HL-60/S4 (cell line): ENCODE measurements around the gene IWS1.

ENCODE experiments used
- in situ Hi-C: fragments of 300-500 bp; cut with MboI; formaldehyde crosslinking; loops from 2 replicates; pipeline ENCODE4 v1.14.3; 2022; ENCODE audit warnings: low sequenced_read_pairs

The IWS1 gene

DNA sequence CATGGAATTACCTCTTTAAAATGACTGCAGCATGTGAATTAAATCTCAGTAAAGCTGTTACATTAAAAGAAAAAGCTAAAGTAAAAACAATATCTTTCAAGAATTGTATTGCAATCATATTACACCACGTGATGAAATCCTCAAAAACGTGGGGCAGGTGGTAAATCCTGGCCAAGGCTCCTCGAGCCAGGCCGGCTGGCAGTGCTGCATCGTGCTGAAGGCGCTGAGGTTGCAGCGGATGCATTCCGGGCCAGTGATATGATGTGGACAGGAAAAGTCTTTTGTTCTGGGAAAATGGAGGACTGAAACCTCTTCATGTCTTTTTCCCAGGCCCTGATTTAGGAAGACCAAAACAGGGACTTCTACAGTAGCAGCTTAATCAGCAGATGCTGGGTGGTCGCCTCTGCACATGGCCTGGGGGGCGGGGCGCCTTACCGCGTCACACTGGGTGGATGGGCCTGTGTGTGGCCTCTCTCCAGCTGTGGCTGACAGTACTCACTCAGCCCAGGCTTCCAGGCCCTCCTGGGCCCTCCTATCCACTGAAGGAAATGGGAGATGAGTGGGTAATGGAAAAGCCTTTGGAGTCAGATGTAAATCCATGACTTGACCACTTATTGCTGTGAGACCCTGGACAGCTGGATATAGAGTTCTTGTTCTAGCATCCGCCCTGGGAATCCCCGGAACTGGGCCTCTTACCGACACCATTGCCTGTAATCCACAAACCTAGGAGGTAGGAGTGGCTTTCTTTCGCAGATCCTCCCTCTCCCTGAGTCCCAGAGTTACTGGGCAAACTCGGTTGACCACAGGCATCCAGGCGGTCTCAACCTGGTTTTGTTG lies 62.9 kb downstream of the IWS1 start:
- in situ Hi-C loops, result loop anchor here (25.0 kb wide), 1 partner anchor 276 kb away; no protein-coding TSS in a partner anchor

GRCh38 chr2:127462461-127462860 lies 63.8 kb downstream of the IWS1 start:
- in situ Hi-C loops, result loop anchor here (25.0 kb wide), 1 partner anchor 275 kb away; no protein-coding TSS in a partner anchor

DNA sequence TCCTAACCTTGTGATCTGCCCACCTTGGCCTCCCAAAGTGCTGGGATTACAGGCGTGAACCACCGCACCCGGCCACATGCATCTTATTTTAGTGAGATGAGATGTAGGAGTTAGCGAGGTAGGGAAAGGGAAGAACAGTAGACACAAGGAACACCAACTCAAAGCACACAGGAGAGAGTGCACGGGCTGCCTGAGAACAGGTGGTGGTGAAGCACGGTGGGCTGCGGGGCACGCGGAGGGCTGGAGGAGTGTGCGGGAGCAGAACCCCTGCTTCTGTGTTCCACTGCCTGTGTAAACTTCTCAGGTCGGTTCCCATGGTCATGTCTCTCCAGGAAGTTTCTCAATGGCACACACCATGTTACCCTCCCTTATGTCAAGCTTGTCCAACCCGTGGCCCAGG lies 69.3 kb downstream of the IWS1 start:
- in situ Hi-C loops, result loop anchor here (25.0 kb wide), 1 partner anchor 270 kb away; no protein-coding TSS in a partner anchor

DNA sequence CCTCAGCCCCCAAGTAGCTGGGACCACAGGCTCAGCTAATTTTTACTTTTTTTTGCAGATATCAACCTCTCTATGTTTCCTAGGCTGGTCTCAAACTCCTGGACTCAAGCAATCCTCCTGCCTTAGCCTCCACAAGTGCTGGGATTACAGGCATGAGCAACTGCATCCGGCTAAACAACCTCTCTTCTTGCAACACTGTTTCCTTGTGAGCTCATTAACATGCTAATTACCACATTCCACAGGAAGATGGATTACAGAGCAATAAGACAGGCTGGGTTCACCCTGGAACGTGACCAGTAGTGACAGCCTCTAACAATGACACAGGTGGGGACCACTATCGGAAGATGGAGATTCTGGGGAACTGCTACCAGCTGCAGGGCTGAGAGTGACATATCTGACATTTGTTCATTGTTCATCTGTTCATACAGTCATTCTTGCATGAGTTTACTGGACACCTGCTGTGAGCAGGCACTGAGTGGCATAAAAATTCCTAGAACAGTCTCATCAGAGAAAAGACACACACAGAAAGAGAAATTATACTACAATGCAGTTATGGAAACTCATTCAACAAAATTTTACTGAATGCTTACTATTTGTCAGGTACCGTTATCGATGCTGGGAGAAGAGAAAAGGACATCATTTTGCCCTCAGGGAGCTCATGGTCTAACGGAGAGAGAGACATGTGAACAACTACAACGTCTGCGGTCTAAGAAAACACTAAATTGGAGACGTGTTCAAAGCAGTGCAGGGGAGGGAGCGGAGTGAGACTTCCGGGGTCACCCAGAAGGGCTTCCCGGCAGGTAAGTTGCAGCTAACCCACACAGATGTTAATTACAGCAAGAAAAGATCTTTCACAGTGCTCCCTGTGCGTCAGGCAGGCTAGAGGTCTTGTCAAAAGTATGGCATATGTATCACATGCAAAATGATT lies 70.5 kb downstream of the IWS1 start:
- in situ Hi-C loops, result loop anchor here (25.0 kb wide), 1 partner anchor 269 kb away; no protein-coding TSS in a partner anchor

- in situ Hi-C loops, result loop anchor here (25.0 kb wide), 1 partner anchor 268 kb away; no protein-coding TSS in a partner anchor
Measured at GRCh38 chr2:127454595-127455565, 71.4 kb downstream of the IWS1 start.

DNA sequence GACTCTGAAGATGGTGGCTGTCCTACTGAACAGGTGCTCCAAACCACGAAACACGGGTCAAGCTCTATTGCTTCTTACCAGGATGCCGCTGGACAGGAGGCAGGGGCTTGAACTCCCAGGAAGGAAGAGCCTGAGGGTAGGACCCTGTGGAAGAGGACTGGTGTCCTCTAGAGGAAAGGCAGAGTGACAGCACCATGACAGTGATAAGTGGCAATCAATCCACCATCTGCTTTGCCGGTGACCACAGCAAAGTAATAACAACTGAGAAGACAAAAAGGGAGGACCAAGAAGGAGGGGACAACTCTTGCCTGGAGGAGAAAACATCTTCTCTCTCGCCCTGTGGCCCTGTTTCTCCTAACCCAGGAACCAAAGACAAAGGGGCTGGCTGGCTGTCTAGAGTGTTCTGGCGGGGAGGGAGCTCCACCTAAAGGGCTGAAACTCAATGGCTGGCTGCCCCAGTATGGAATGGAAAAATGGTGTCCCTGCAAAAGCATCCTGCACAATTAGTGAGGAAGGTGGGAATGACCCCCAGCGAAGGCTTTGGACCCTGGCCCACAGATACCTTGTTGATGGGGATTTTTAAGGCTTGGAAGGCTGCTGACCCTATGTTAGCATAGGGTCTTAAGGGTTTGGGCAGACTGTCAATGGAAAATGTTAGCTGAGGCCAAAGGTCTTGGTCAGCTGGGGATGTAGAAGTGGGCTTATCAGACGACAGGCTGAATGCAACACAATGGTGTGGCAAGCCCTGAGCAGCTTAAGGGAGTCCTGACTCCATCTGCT lies 72.7 kb downstream of the IWS1 start:
- in situ Hi-C loops, result loop anchor here (25.0 kb wide), 1 partner anchor 266 kb away; no protein-coding TSS in a partner anchor

DNA sequence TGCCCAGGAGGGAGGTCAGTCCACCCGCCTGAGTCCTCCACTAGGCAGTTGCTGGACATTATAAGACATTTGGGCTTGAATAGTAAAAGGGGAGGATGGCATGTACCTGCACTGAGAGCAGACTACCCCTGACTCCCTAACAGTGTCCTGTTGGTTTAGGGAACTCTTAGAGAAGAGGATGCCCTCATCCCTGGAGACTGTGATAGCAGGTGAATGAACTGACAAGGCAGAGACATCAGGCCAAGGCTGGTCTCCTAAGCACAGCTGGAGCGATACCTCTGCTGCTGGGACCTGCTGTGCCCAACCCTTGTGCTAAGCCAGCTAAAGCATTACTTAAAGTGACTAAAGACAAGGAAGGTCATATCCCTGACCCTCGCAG lies 73.3 kb downstream of the IWS1 start:
- in situ Hi-C loops, result loop anchor here (25.0 kb wide), 1 partner anchor 266 kb away; no protein-coding TSS in a partner anchor

DNA sequence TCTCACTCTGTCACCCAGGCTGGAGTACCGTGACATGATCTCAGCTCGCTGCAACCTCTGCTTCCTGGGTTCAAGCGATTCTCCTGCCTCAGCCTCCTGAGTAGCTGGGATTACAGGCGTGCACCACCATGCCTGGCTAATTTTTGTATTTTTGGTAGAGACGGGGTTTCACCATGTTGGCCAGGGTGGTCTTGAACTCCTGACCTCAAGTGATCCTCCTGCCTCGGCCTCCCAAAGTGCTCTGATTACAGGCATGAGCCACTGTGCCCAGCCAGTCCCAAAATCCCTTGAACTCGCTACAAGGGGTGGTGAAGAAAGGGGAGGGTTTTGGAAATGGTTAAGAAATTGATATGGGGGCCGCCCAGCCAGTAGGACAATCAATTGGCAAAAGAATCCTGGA lies 73.9 kb downstream of the IWS1 start:
- in situ Hi-C loops, result loop anchor here (25.0 kb wide), 1 partner anchor 265 kb away; no protein-coding TSS in a partner anchor

GRCh38 chr2:127451981-127452380 lies 74.3 kb downstream of the IWS1 start:
- in situ Hi-C loops, result loop anchor here (25.0 kb wide), 1 partner anchor 265 kb away; no protein-coding TSS in a partner anchor

DNA sequence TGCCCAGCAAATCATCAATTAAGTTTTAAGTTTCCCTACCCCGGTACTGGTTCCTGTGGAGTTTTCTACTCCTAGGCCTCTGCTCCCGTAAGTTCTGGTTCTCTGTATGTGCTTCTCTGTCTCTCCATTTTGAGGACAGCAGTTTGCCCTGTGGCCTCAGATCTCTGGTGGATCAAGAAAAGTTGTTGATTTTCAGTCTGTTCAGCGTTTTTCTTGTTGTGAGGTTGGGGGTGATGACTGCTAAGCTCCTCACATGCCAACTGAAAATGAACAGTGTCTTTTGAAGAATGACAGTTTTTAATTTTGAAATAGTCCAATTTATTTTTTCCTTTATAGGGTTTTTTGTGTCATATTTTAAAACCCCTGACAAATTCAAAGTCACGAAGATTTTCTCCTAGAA lies 76.4 kb downstream of the IWS1 start:
- in situ Hi-C loops, result loop anchor here (25.0 kb wide), 1 partner anchor 263 kb away; no protein-coding TSS in a partner anchor

- in situ Hi-C loops, result no loop called here
Measured at GRCh38 chr2:127449414-127449813, 76.9 kb downstream of the IWS1 start.

- in situ Hi-C loops, result no loop called here
Measured at GRCh38 chr2:127448526-127448925, 77.8 kb downstream of the IWS1 start.

- in situ Hi-C loops, result no loop called here
Measured at GRCh38 chr2:127439343-127439742, 86.9 kb downstream of the IWS1 start.

DNA sequence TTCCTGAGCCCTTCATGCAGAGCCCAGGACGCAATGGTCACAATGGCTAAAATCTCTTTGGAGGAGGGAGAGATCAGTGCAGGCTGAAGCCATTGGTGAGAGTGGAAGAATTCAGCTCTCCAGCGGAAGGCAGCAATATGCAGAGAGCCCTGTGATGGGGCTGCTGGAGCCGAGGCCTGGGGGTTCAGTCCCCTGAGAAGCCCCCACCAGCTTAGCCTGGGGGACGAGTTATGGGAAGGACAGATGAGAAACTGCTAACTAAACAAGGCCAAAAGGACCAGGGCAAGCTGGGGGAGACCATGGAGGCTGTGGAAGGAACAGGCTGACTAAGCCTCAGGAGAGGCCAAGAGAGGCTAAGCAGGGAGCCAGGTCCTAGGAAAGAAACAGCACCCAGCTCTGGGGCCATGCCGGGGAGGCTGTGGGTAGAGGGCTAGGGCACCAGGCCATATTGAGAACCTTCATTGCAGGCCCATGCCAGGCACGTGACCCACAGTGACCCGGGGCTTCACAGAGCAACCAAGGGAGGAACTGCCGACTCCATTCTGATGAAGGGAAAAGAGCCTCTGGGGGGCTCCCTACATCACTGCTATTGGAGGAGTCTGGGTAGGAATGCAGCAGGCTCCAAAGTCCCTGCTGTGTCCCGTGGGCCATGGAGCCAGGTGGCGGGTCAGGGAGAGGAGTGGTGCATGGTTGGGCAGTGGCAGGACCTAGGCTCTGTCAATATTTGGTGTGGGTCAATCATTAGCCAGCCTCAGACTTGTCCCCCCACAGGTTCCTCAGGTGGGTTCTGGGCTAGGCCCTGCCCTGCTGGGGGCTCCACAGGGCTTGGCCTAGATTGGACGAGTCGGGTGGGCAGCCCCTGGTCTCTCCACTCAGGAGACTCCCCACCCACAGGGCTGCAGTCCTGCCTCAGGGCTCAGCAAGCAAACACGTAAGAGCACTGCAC lies 88.2 kb downstream of the IWS1 start:
- in situ Hi-C loops, result no loop called here

DNA sequence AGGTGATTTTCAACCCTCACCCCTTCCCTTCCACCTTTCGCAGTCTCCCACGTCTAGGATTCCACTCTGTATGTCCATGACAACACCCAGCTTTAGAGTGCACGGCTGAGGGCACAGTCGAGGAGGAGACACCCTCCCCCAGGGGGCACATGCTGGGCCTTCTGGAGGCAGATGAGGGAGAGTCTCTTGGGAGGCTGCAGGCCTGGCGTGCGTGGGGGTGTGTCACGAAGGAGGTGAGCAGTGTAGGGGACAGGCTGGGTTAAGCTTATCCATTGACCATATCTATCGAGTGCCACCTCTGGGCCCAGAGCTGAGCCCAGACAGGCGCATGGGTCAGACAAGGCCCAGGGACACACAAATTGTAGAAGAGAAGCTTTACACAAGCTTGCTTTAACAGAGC lies 89.2 kb downstream of the IWS1 start:
- in situ Hi-C loops, result no loop called here

GRCh38 chr2:127434515-127434914 lies 91.8 kb downstream of the IWS1 start:
- in situ Hi-C loops, result no loop called here

DNA sequence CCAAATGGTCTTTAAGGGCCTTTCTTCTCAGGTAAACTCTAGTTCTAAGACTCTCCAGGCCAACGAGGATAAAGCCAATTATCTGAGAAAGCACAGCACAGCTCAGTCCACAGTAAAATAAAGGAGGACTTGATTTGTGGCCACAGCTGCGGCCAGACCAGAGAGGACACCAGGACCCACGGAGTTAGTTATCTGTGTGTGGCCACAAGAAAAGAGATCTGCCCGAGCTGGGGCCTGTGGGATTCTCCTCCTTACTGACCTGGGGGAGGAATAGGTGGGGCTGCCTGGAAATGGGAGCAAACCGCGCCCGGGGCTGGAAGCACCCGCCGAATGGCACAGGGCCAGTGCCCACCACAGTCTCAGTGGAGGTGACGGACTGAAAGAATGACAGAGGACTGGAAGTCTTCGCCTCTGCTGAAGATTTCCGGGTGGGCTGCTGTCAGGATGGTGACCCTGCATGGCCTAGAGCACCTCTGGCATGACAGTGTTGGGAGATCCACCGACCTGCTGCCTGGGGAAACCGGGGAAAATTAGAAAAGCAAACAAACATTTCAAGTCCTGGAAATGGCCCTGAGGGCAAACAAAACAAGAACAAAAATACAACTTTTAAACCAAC lies 94.8 kb downstream of the IWS1 start:
- in situ Hi-C loops, result no loop called here
